H9 (cell line): ENCODE results near the gene LHFPL2. TPM values are rescaled to one million over a fixed set of nuclear protein-coding genes. Genes with fewer than 3 reads are reported as not detected.
"Not testable (repeated sequence)": the region's sequence is repeated elsewhere in the genome, so short reads cannot be mapped to it uniquely, and the experiment has no call there.

Experiments used
- DNase-seq: peaks from one replicate; pipeline ENCODE4 v3.0.0-alpha.2; 2017
- H2AFZ ChIP-seq: one replicate; pipeline ENCODE4 v1.6.1; 2013; ENCODE audit warnings: mild to moderate bottlenecking, low read length, control low read depth, moderate library complexity
- H2AK5ac ChIP-seq: 2 replicates; pipeline ENCODE4 v1.6.1; 2013; ENCODE audit warnings: low read length, control low read depth, mixed read lengths; ENCODE audit not compliant: insufficient read length
- H2BK120ac ChIP-seq: one replicate; pipeline ENCODE4 v1.6.1; 2013; ENCODE audit warnings: low read depth, mild to moderate bottlenecking, low read length, control low read depth, inconsistent platforms; ENCODE audit not compliant: poor library complexity, severe bottlenecking
- H2BK12ac ChIP-seq: 2 replicates; pipeline ENCODE4 v1.6.1; 2013; ENCODE audit warnings: low read length, control low read depth, mixed read lengths, low read depth; ENCODE audit not compliant: insufficient read length
- H2BK15ac ChIP-seq: 2 replicates; pipeline ENCODE4 v1.6.1; 2013; ENCODE audit warnings: low read depth, low read length, control low read depth
- H2BK20ac ChIP-seq: one replicate; pipeline ENCODE4 v1.6.1; 2013; ENCODE audit warnings: low read depth, mild to moderate bottlenecking, low read length, control low read depth, inconsistent platforms; ENCODE audit not compliant: poor library complexity, severe bottlenecking
- H2BK5ac ChIP-seq: 2 replicates; pipeline ENCODE4 v1.6.1; 2013; ENCODE audit warnings: low read length, control low read depth, mixed read lengths; ENCODE audit not compliant: insufficient read length
- H3K14ac ChIP-seq: 2 replicates; pipeline ENCODE4 v1.6.1; 2013; ENCODE audit warnings: low read length, control low read depth; ENCODE audit not compliant: insufficient read depth
- H3K18ac ChIP-seq: 2 replicates; pipeline ENCODE4 v1.6.1; 2013; ENCODE audit warnings: low read depth, mild to moderate bottlenecking, mixed read lengths, low read length, control low read depth; ENCODE audit not compliant: insufficient read length
- H3K23ac ChIP-seq: 2 replicates; pipeline ENCODE4 v1.6.1; 2013; ENCODE audit warnings: low read length, control low read depth, mixed read lengths, low read depth; ENCODE audit not compliant: insufficient read length
- H3K23me2 ChIP-seq: 2 replicates; pipeline ENCODE4 v1.6.1; 2013; ENCODE audit warnings: low read depth, mild to moderate bottlenecking, mixed read lengths, low read length, control low read depth; ENCODE audit not compliant: insufficient read length, poor library complexity, severe bottlenecking
- H3K27ac ChIP-seq: 2 replicates; pipeline ENCODE4 v1.5.1; 2013; ENCODE audit warnings: low read length, control low read depth, mixed read lengths, low read depth; ENCODE audit not compliant: insufficient read length
- H3K27me3 ChIP-seq: 2 replicates; pipeline ENCODE4 v1.6.1; 2013; ENCODE audit warnings: low read length, control low read depth, inconsistent platforms; ENCODE audit not compliant: insufficient read depth
- H3K4ac ChIP-seq: 2 replicates; pipeline ENCODE4 v1.6.1; 2013; ENCODE audit warnings: low read depth, mild to moderate bottlenecking, control low read depth, inconsistent platforms, low read length, moderate library complexity
- H3K4me1 ChIP-seq: 2 replicates; pipeline ENCODE4 v1.6.1; 2013; ENCODE audit warnings: low read length, control low read depth, inconsistent platforms; ENCODE audit not compliant: insufficient read depth
- H3K4me2 ChIP-seq: 2 replicates; pipeline ENCODE4 v1.6.1; 2013; ENCODE audit warnings: low read length, control low read depth, mixed read lengths; ENCODE audit not compliant: insufficient read length, insufficient read depth
- H3K56ac ChIP-seq: 2 replicates; pipeline ENCODE4 v1.6.1; 2013; ENCODE audit warnings: low read depth, mild to moderate bottlenecking, mixed read lengths, low read length, control low read depth; ENCODE audit not compliant: insufficient read length
- H3K79me1 ChIP-seq: 2 replicates; pipeline ENCODE4 v1.6.1; 2013; ENCODE audit warnings: low read depth, mild to moderate bottlenecking, moderate library complexity, low read length, control low read depth, inconsistent platforms; ENCODE audit not compliant: insufficient read depth, poor library complexity, severe bottlenecking
- H3K79me2 ChIP-seq: 2 replicates; pipeline ENCODE4 v1.6.1; 2013; ENCODE audit warnings: low read length, control low read depth, inconsistent platforms; ENCODE audit not compliant: insufficient read depth
- H3K9ac ChIP-seq: 2 replicates; pipeline ENCODE4 v1.6.1; 2013; ENCODE audit warnings: low read length, control low read depth, mixed read lengths; ENCODE audit not compliant: insufficient read length; ENCODE audit errors: extremely low read depth
- H3K9me3 ChIP-seq: one replicate; pipeline ENCODE4 v1.6.1; 2013; ENCODE audit warnings: low read depth, low read length, inconsistent platforms; ENCODE audit not compliant: control insufficient read depth
- H3T11ph ChIP-seq: one replicate; pipeline ENCODE4 v1.6.1; 2013; ENCODE audit warnings: mild to moderate bottlenecking, low read length, control low read depth, inconsistent platforms
- H4K20me1 ChIP-seq: one replicate; pipeline ENCODE4 v1.6.1; 2013; ENCODE audit not compliant: control insufficient read depth, insufficient read length, insufficient read depth
- H4K5ac ChIP-seq: 2 replicates; pipeline ENCODE4 v1.6.1; 2013; ENCODE audit warnings: low read depth, mild to moderate bottlenecking, mixed read lengths, low read length, control low read depth; ENCODE audit not compliant: insufficient read length
- H4K8ac ChIP-seq: replicated peaks from 2 replicates; pipeline ENCODE4 v1.6.1; 2013; ENCODE audit warnings: low read length, control low read depth, mixed read lengths, low read depth; ENCODE audit not compliant: insufficient read length
- H4K91ac ChIP-seq: 2 replicates; pipeline ENCODE4 v1.6.1; 2013; ENCODE audit warnings: low read depth, mild to moderate bottlenecking, moderate library complexity, mixed read lengths, low read length, control low read depth; ENCODE audit not compliant: insufficient read length
- H3K27ac Mint-ChIP-seq, 3 experiments: 2 replicates in 2 of 3; 3 replicates in 1 of 3; pipeline ENCODE4 v1.8.0; 2020 to 2021; ENCODE audit warnings: mixed read lengths in 3 of 3, mild to moderate bottlenecking in 1 of 3, moderate library complexity in 1 of 3
- H3K27me3 Mint-ChIP-seq: 2 replicates; pipeline ENCODE4 v1.8.0; 2021; ENCODE audit warnings: low read depth, mild to moderate bottlenecking, moderate library complexity, mixed read lengths
- H3K36me3 Mint-ChIP-seq, 3 experiments: 2 replicates in 2 of 3; 3 replicates in 1 of 3; pipeline ENCODE4 v1.8.0; 2020 to 2021; ENCODE audit warnings: low read depth in 3 of 3, mixed read lengths in 3 of 3; ENCODE audit not compliant: insufficient read depth in 1 of 3
- H3K4me1 Mint-ChIP-seq, 2 experiments: 2 replicates each; pipeline ENCODE4 v1.8.0; 2020; ENCODE audit warnings: mixed read lengths in 2 of 2
- H3K4me3 Mint-ChIP-seq, 2 experiments: 2 replicates in 1 of 2; 3 replicates in 1 of 2; pipeline ENCODE4 v1.8.0; 2020 to 2021; ENCODE audit warnings: mild to moderate bottlenecking in 2 of 2, mixed read lengths in 2 of 2, moderate library complexity in 1 of 2
- H3K9me3 Mint-ChIP-seq, 2 experiments: 2 replicates in 1 of 2; 3 replicates in 1 of 2; pipeline ENCODE4 v1.8.0; 2020; ENCODE audit warnings: mild to moderate bottlenecking in 2 of 2, mixed read lengths in 2 of 2, moderate library complexity in 1 of 2
- CTCF ChIP-seq: fragments of 200-600 bp; sonication (generic); conservative IDR thresholded peaks from 3 replicates; pipeline ENCODE4 v1.8.0; 2021; ENCODE audit warnings: antibody characterized with exemption, mild to moderate bottlenecking
- WGBS: extraction: QIAGEN DNeasy Blood & Tissue Kit; methylation state at CpG from one replicate; pipeline ENCODE4 v1.1.7; 2013; ENCODE audit warnings: missing lambda C conversion rate, low lambda C conversion rate, mixed read lengths; ENCODE audit not compliant: insufficient read length; ENCODE audit errors: extremely low coverage; 5-methylcytosine and 5-hydroxymethylcytosine counted together
- total RNA-seq: library from RNA; stranded (reverse); gene quantifications from 2 replicates; pipeline ENCODE4 v1.2.1, GENCODE V29; 2021

LHFPL2 gene
- total RNA-seq, 1 experiment from 2014 or later: 26.3 TPM

- H3K79me2 ChIP-seq: no peaks in the 10 kb centered on the region
- H2AFZ ChIP-seq: no peak overlapping the region
- WGBS: no CpG with 5 or more reads among the region's 3 CpGs
- Mint-ChIP-seq H3K9me3 (peaks cover 17 to 33% of the 10 kb centered on the region in 2 experiments), H3K27ac (peak overlapping the region; percentile 50 to 97 (median 55); a peak in 5 of 7 replicates), H3K36me3 (peaks cover 6 to 15% (median 14%) of the 10 kb centered on the region in 3 experiments), H3K4me3 (peak overlapping the region in 1 of 2 experiments; percentile 5; a peak in 1 of 5 replicates), H3K4me1 (peaks cover 23 to 24% of the 10 kb centered on the region in 2 experiments), H3K27me3 (peaks cover 1% of the 10 kb centered on the region; the same call in 1 of the 2 replicates)
- H3K4me1 ChIP-seq: peaks cover 6% of the 10 kb centered on the region; the same call in 1 of the 2 replicates
- H3K79me1 ChIP-seq: no peaks in the 10 kb centered on the region
- H3K9ac ChIP-seq: no peak overlapping the region
- H3K4ac ChIP-seq: no peak overlapping the region
- no peak overlapping the region for H3K14ac ChIP-seq
- no peak overlapping the region for H2BK15ac ChIP-seq
- no peak for DNase-seq
- H3K23ac ChIP-seq: no peak overlapping the region
- no peak overlapping the region for H4K5ac ChIP-seq
- H2BK120ac ChIP-seq: no peak overlapping the region
- no peak overlapping the region for H4K91ac ChIP-seq
- H2BK5ac ChIP-seq: no peak overlapping the region
- no peak overlapping the region for H3K56ac ChIP-seq
- no peak overlapping the region for H2BK12ac ChIP-seq
- no peak overlapping the region for H3T11ph ChIP-seq
- H2BK20ac ChIP-seq: no peak overlapping the region
- no peak overlapping the region for H3K27ac ChIP-seq
- H3K9me3 ChIP-seq: no peaks in the 10 kb centered on the region
- no peaks in the 10 kb centered on the region for H4K20me1 ChIP-seq
- no peak overlapping the region for H4K8ac ChIP-seq
- no peaks in the 10 kb centered on the region for H3K27me3 ChIP-seq
- no peaks in the 10 kb centered on the region for H3K23me2 ChIP-seq
- H3K4me2 ChIP-seq: no peak overlapping the region
- H2AK5ac ChIP-seq: no peak overlapping the region
- no peak overlapping the region for H3K18ac ChIP-seq
- no peak for TF ChIP-seq CTCF
Measured at GRCh38 chr5:78689540-78690252, 41.1 kb upstream of the LHFPL2 start.

- H2BK20ac ChIP-seq, H3K56ac ChIP-seq, H3K79me1 ChIP-seq, H3K23ac ChIP-seq, H3K27me3 ChIP-seq, H4K8ac ChIP-seq, H3K27ac Mint-ChIP-seq, H3K4me2 ChIP-seq, H3K27ac ChIP-seq, H3K9ac ChIP-seq, H2BK12ac ChIP-seq, H2AK5ac ChIP-seq, H3K18ac ChIP-seq, H3K23me2 ChIP-seq, H3K9me3 ChIP-seq, H3K4ac ChIP-seq, H2BK5ac ChIP-seq, H4K5ac ChIP-seq, H3K14ac ChIP-seq, H3T11ph ChIP-seq, H2BK15ac ChIP-seq, H4K91ac ChIP-seq, H2AFZ ChIP-seq, H2BK120ac ChIP-seq, H4K20me1 ChIP-seq, DNase-seq, H3K79me2 ChIP-seq, H3K27me3 Mint-ChIP-seq, H3K4me3 Mint-ChIP-seq, H3K4me1 ChIP-seq: not testable (repeated sequence)
- peaks cover 19% of the 10 kb centered on the region in 2 experiments for H3K4me1 Mint-ChIP-seq
- H3K36me3 Mint-ChIP-seq: peaks cover 7 to 13% (median 10%) of the 10 kb centered on the region in 3 experiments
- peaks cover 14 to 35% of the 10 kb centered on the region in 2 experiments for H3K9me3 Mint-ChIP-seq
- WGBS: no CpG with 5 or more reads among the region's 4 CpGs
Measured at GRCh38 chr5:78687514-78687913, 38.9 kb upstream of the LHFPL2 start.
